Hepatocyte (in vitro differentiated cells): Measurements from ENCODE around the gene AQP12A. TPM values are rescaled to one million over a fixed set of nuclear protein-coding genes. Genes with fewer than 3 reads are reported as not detected.

Source experiments
- DNase-seq: peaks from one replicate; pipeline ENCODE4 v3.0.0-alpha.2; 2016; ENCODE audit warnings: low spot score
- H2AFZ ChIP-seq: fragments of 200-600 bp; sonication (generic); 2 replicates; pipeline ENCODE4 v1.6.0; 2016; ENCODE audit warnings: antibody characterized with exemption, mild to moderate bottlenecking
- H3K27ac ChIP-seq: fragments of 200-600 bp; sonication (generic); 2 replicates; pipeline ENCODE4 v1.5.1; 2016; ENCODE audit warnings: mild to moderate bottlenecking
- H3K27me3 ChIP-seq: fragments of 200-600 bp; sonication (generic); 2 replicates; pipeline ENCODE4 v1.6.1; 2016
- H3K36me3 ChIP-seq: fragments of 200-600 bp; sonication (generic); replicated peaks from 2 replicates; pipeline ENCODE4 v1.5.1; 2016; ENCODE audit warnings: low read depth; ENCODE audit not compliant: insufficient read depth
- H3K4me1 ChIP-seq: fragments of 200-600 bp; sonication (generic); 2 replicates; pipeline ENCODE4 v1.5.1; 2016; ENCODE audit warnings: mild to moderate bottlenecking, moderate library complexity; ENCODE audit not compliant: insufficient read depth
- H3K4me2 ChIP-seq: fragments of 200-600 bp; sonication (generic); 2 replicates; pipeline ENCODE4 v1.6.0; 2016
- H3K4me3 ChIP-seq: fragments of 200-600 bp; sonication (generic); 2 replicates; pipeline ENCODE4 v1.5.1; 2016; ENCODE audit warnings: mild to moderate bottlenecking
- H3K79me2 ChIP-seq: fragments of 200-600 bp; sonication (generic); 2 replicates; pipeline ENCODE4 v1.6.0; 2017; ENCODE audit warnings: mild to moderate bottlenecking
- H3K9me2 ChIP-seq: fragments of 200-600 bp; sonication (generic); replicated peaks from 2 replicates; pipeline ENCODE4 v1.6.0; 2017; ENCODE audit warnings: mild to moderate bottlenecking; ENCODE audit not compliant: insufficient read depth
- H3K9me3 ChIP-seq: fragments of 200-600 bp; sonication (generic); 2 replicates; pipeline ENCODE4 v1.5.1; 2016; ENCODE audit warnings: low read depth, mild to moderate bottlenecking
- H4K20me1 ChIP-seq: fragments of 200-600 bp; sonication (generic); 2 replicates; pipeline ENCODE4 v1.6.0; 2016; ENCODE audit warnings: mild to moderate bottlenecking; ENCODE audit not compliant: insufficient read depth, poor library complexity, severe bottlenecking
- EZH2 ChIP-seq: fragments of 200-600 bp; sonication (generic); IDR thresholded peaks from 2 replicates; pipeline ENCODE4 v1.6.1; 2016; ENCODE audit warnings: antibody characterized with exemption, mild to moderate bottlenecking, borderline replicate concordance
- EZH2phosphoT487 ChIP-seq: fragments of 200-600 bp; sonication (generic); IDR thresholded peaks from one replicate; pipeline ENCODE4 v1.6.1; 2018; ENCODE audit warnings: antibody characterized with exemption, mild to moderate bottlenecking, low read depth, moderate library complexity; ENCODE audit not compliant: unreplicated experiment, severe bottlenecking
- WGBS: methylation state at CpG from one replicate; pipeline ENCODE4 v1.1.6; 2016; ENCODE audit warnings: low lambda C conversion rate; ENCODE audit errors: missing lambda C conversion rate; 5-methylcytosine and 5-hydroxymethylcytosine counted together
- polyA plus RNA-seq: library from polyadenylated mRNA; unstranded; fragments of >200 nt; fragmentation: Nextera tagmentation; extraction: Ambion mirVana; gene quantifications from 2 replicates; pipeline ENCODE4 v1.2.1, GENCODE V29; 2016
- total RNA-seq: library from RNA; depleted of rRNA; stranded (reverse); fragments of >200 nt; gene quantifications from 2 replicates; pipeline ENCODE4 v1.2.3, GENCODE V29; 2014
- TF ChIP-seq, protein P1 (sequence below): fragments of 200-600 bp; sonication (generic); IDR thresholded peaks from 2 replicates; pipeline ENCODE4 v1.5.1; 2016; ENCODE audit warnings: antibody characterized with exemption, mild to moderate bottlenecking; ENCODE audit not compliant: poor library complexity

Gene AQP12A
- total and polyA plus RNA-seq, 2 experiments from 2014 or later: not detected

DNA sequence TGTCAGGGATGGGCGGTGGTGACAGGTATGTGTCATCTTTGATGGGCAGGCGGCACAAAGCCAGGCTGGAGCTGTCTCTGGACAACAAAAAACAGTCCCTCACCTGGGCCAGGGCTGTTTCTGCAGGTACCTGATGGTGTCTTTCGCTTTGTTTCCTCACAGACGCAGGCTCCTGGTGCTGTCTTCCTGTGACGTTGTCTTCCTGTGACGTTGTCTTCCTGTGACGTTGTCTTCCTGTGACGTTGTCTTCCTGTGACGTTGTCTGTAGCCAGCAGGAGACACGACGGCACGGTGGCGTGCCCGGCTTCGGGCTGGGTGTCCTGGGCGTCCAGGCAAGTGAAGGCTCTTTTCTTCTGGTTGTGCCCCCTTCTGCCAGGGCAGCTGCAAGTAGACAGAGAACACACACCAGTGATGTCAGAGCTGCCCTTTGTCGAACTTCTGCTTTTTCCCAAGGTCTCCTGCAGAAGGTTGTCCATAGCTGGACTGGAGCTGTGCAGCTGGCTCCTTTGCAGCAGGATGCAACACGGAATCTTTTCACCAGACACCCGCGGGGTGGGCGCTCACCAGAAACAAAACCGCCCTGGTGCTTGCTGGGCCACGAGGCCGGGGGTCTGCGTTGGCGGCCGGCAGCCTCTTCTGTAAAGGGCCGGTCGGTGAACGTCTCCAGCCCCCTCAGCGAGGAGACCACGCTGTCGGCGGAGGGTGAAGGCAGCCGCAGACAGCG is 45.3 kb upstream of the AQP12A start:
- Histone ChIP-seq H3K9me2 (no peaks in the 10 kb centered on the region), H3K9me3 (no peaks in the 10 kb centered on the region), H2AFZ (no peak overlapping the region), H3K4me1 (no peaks in the 10 kb centered on the region), H3K27me3 (peaks cover 27% of the 10 kb centered on the region), H3K79me2 (no peaks in the 10 kb centered on the region), H3K36me3 (no peaks in the 10 kb centered on the region), H3K4me2 (no peak overlapping the region), H4K20me1 (no peaks in the 10 kb centered on the region), H3K27ac (no peak overlapping the region), H3K4me3 (no peak overlapping the region)
- 91% methylated on average over 36 of the region's 36 CpGs for WGBS
- TF ChIP-seq, protein P1, sequence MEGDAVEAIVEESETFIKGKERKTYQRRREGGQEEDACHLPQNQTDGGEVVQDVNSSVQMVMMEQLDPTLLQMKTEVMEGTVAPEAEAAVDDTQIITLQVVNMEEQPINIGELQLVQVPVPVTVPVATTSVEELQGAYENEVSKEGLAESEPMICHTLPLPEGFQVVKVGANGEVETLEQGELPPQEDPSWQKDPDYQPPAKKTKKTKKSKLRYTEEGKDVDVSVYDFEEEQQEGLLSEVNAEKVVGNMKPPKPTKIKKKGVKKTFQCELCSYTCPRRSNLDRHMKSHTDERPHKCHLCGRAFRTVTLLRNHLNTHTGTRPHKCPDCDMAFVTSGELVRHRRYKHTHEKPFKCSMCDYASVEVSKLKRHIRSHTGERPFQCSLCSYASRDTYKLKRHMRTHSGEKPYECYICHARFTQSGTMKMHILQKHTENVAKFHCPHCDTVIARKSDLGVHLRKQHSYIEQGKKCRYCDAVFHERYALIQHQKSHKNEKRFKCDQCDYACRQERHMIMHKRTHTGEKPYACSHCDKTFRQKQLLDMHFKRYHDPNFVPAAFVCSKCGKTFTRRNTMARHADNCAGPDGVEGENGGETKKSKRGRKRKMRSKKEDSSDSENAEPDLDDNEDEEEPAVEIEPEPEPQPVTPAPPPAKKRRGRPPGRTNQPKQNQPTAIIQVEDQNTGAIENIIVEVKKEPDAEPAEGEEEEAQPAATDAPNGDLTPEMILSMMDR: no peak
- TF ChIP-seq EZH2phosphoT487 (no peak), EZH2 (no peak)
- no peak for DNase-seq

DNA sequence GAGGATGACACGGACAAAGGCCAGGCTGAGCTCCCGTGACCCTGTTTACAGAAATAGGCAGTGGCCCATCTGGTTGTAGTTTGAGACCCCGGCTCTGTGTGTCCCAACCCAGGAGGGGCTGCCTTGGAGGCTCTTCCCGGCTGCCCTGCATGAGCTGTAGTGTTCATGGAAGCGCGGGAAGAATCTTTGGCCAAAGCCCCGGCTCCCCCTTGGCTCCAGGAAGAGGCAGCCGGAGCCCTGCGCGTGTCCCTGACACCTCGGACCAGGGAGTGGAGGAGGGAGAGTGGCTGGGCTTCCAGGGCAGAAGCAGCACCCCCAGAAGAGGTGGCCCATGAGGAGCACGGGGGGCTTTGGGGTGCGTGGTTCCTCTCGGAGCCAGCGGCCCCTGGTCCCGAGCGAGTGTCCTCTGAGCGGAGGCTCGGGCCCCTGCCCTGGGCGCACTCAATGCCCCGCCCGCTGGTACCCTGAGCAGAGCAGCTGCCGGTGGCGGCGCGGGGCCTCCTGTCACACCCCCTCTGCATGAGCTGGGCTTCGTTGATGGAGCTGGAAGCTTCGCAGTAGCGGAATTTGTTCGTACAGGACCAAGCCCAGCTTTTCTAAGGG is 44.7 kb upstream of the AQP12A start:
- no peaks in the 10 kb centered on the region for H3K79me2 ChIP-seq
- no peak overlapping the region for H3K27ac ChIP-seq

DNA sequence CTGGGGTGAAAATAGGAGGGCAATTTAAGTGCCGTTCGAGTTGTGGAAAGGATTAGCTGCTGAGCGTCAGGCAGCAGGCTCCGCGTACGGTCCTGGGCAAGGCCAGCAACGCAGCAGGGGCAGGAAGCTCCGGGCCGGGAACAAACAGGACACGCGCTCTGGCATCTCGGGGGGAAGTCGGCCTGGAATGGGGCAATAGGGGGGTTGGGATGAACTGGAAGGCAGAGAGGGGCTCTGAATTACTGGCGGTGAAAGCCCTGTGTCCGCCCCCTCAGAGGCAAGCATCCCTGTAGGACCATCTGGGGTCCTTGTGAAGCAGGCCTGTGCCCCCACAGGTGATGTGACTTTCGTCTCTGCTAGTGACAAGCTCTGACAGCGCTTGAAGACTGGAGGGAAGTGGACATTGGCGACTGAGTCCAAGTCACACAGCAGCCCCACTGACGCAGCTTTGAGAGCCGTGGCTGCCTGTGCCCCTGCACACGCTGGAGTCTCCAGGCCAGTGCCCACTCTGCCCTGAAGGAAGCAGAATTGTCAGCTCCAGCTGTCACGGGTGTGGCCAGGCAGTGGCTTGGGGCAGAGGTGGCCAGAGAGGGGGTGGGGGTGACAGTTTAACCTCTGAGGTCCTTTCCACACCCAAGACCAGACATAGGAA is 44.0 kb upstream of the AQP12A start:
- no peaks in the 10 kb centered on the region for H4K20me1 ChIP-seq
- TF ChIP-seq EZH2phosphoT487 (no peak), EZH2 (no peak)
- TF ChIP-seq, protein P1: no peak
- peaks cover 27% of the 10 kb centered on the region for H3K27me3 ChIP-seq
- H2AFZ ChIP-seq: no peak overlapping the region
- no peak overlapping the region for H3K4me3 ChIP-seq
- H3K9me2 ChIP-seq: no peaks in the 10 kb centered on the region
- DNase-seq: no peak
- WGBS: 81% methylated on average over 22 of the region's 22 CpGs
- H3K27ac ChIP-seq: no peak overlapping the region
- no peaks in the 10 kb centered on the region for H3K4me1 ChIP-seq
- no peaks in the 10 kb centered on the region for H3K36me3 ChIP-seq
- no peaks in the 10 kb centered on the region for H3K9me3 ChIP-seq
- H3K4me2 ChIP-seq: no peak overlapping the region
- no peaks in the 10 kb centered on the region for H3K79me2 ChIP-seq

More for the DNA sequence above, 44.7 kb upstream of the AQP12A start:
- no peak overlapping the region for H3K4me3 ChIP-seq
- H3K27me3 ChIP-seq: peaks cover 27% of the 10 kb centered on the region
- no peaks in the 10 kb centered on the region for H3K9me3 ChIP-seq
- no peaks in the 10 kb centered on the region for H3K4me1 ChIP-seq
- no peaks in the 10 kb centered on the region for H4K20me1 ChIP-seq
- H3K36me3 ChIP-seq: no peaks in the 10 kb centered on the region
- WGBS: 86% methylated on average over 30 of the region's 30 CpGs
- TF ChIP-seq, protein P1: no peak
- TF ChIP-seq EZH2phosphoT487 (no peak), EZH2 (no peak)
- H2AFZ ChIP-seq: no peak overlapping the region
- H3K4me2 ChIP-seq: no peak overlapping the region
- no peaks in the 10 kb centered on the region for H3K9me2 ChIP-seq
- DNase-seq: no peak
